B cell (primary cell): ENCODE data around the gene ARL5A. TPM values are rescaled to one million over a fixed set of nuclear protein-coding genes. Genes with fewer than 3 reads are reported as not detected.

ENCODE experiments used
- ATAC-seq: fragments of 200-7000 bp; cut with Tn5 transposase; one replicate; pipeline ENCODE4 v1.10.0; 2021; ENCODE audit warnings: low read depth, mild to moderate bottlenecking, moderate number of reproducible peaks, moderate library complexity
- CTCF ChIA-PET: fragments of 350-600 bp; sonication (Branson Sonifier 250); formaldehyde crosslinking; loops from one replicate; lab custom pipeline; 2021; ENCODE audit warnings: antibody characterized with exemption, inconsistent platforms; lab: Charles Lee
- POLR2A ChIA-PET: fragments of 350-600 bp; sonication (Branson Sonifier 250); formaldehyde crosslinking; loops from one replicate; lab custom pipeline; 2021; ENCODE audit warnings: antibody characterized with exemption; lab: Charles Lee
- DNase-seq: peaks from one replicate; pipeline ENCODE4 v3.0.0; 2013
- H2AFZ ChIP-seq: 2 replicates; pipeline ENCODE4 v1.6.1; 2012; ENCODE audit warnings: mild to moderate bottlenecking, low read depth, low read length; ENCODE audit not compliant: insufficient read depth, poor library complexity, severe bottlenecking
- H3K27ac ChIP-seq, 2 donors: 1 replicate in 1 of 2; 2 replicates in 1 of 2; pipeline ENCODE4 v1.5.1; 2012 to 2013; ENCODE audit warnings: low read length in 2 of 2, mild to moderate bottlenecking in 2 of 2, moderate library complexity in 1 of 2
- H3K27me3 ChIP-seq, 4 experiments: fragments of 200-600 bp in 1 of 4; sonication (generic) in 1 of 4; replicated peaks in 1 of 4; 1 replicate in 2 of 4; 2 replicates in 2 of 4; pipeline versions ENCODE4 v1.6.1 to v1.7.0; 2013 to 2016; ENCODE audit warnings: low read length in 3 of 4, mild to moderate bottlenecking in 2 of 4, mixed read lengths in 1 of 4, moderate library complexity in 1 of 4; ENCODE audit not compliant: insufficient read depth in 4 of 4, control insufficient read depth in 3 of 4; ENCODE audit errors: control extremely low read depth in 1 of 4
- H3K36me3 ChIP-seq, 2 experiments: replicated peaks in 1 of 2; 1 replicate in 1 of 2; 2 replicates in 1 of 2; pipeline versions ENCODE4 v1.6.1 to v1.7.1; 2013; ENCODE audit warnings: low read length in 1 of 2; ENCODE audit not compliant: insufficient read depth in 2 of 2, control insufficient read depth in 1 of 2; ENCODE audit errors: control extremely low read depth in 1 of 2, extremely low read depth in 1 of 2
- H3K4me1 ChIP-seq, 2 donors: fragments of 200-600 bp in 1 of 2; sonication (generic) in 1 of 2; 1 replicate in 1 of 2; 2 replicates in 1 of 2; pipeline versions ENCODE4 v1.5.1 to v1.6.1; 2013 to 2017; ENCODE audit warnings: low read length in 2 of 2; ENCODE audit not compliant: control insufficient read depth in 2 of 2, insufficient read depth in 2 of 2
- H3K4me2 ChIP-seq: replicated peaks from 2 replicates; pipeline ENCODE3; 2012; ENCODE audit warnings: mild to moderate bottlenecking, low read depth, low read length; ENCODE audit not compliant: poor library complexity, severe bottlenecking
- H3K4me3 ChIP-seq, 5 experiments: fragments of 200-600 bp in 1 of 5; sonication (generic) in 1 of 5; 1 replicate in 3 of 5; 2 replicates in 2 of 5; pipeline versions ENCODE4 v1.5.1 to v1.7.0; 2011 to 2016; ENCODE audit warnings: low read length in 4 of 5, mild to moderate bottlenecking in 4 of 5, low read depth in 2 of 5, control low read depth in 1 of 5, moderate library complexity in 1 of 5; ENCODE audit not compliant: insufficient read depth in 1 of 5; ENCODE audit errors: control extremely low read depth in 1 of 5, extremely low read depth in 1 of 5
- H3K79me2 ChIP-seq: fragments of 200-600 bp; sonication (generic); one replicate; pipeline ENCODE4 v1.6.0; 2016; ENCODE audit warnings: low read length; ENCODE audit not compliant: control insufficient read depth, insufficient read depth
- H3K9ac ChIP-seq: fragments of 200-600 bp; sonication (generic); 2 replicates; pipeline ENCODE4 v1.6.1; 2017; ENCODE audit warnings: mild to moderate bottlenecking, low read length, moderate library complexity
- H3K9me3 ChIP-seq, 3 donors: one replicate each; pipeline versions ENCODE4 v1.6.1 to v1.7.1; 2013; ENCODE audit warnings: low read length in 2 of 3; ENCODE audit not compliant: control insufficient read depth in 2 of 3, insufficient read depth in 1 of 3; ENCODE audit errors: control extremely low read depth in 1 of 3
- H4K20me1 ChIP-seq: 2 replicates; pipeline ENCODE4 v1.6.0; 2012; ENCODE audit warnings: mild to moderate bottlenecking, low read length; ENCODE audit not compliant: insufficient read depth, control insufficient read depth, poor library complexity, severe bottlenecking
- H3K27ac Mint-ChIP-seq: one replicate; pipeline ENCODE4 v1.8.0; 2021; ENCODE audit warnings: mixed read lengths
- H3K27me3 Mint-ChIP-seq: one replicate; pipeline ENCODE4 v1.8.0; 2021; ENCODE audit warnings: mixed read lengths
- H3K4me1 Mint-ChIP-seq: one replicate; pipeline ENCODE4 v1.8.0; 2021; ENCODE audit warnings: mixed read lengths
- H3K4me3 Mint-ChIP-seq: one replicate; pipeline ENCODE4 v1.8.0; 2021; ENCODE audit warnings: mixed read lengths
- H3K9me3 Mint-ChIP-seq: one replicate; pipeline ENCODE4 v1.8.0; 2022; ENCODE audit warnings: mixed read lengths; ENCODE audit not compliant: insufficient read depth
- EZH2 ChIP-seq: IDR thresholded peaks from 2 replicates; pipeline ENCODE4 v1.6.1; 2012; ENCODE audit warnings: borderline replicate concordance, low read depth, mild to moderate bottlenecking, moderate library complexity, low read length; ENCODE audit not compliant: insufficient read depth, poor library complexity, severe bottlenecking
- WGBS: methylation state at CpG from one replicate; pipeline ENCODE4 v1.1.5; 2013; ENCODE audit warnings: missing lambda C conversion rate; ENCODE audit not compliant: insufficient coverage; 5-methylcytosine and 5-hydroxymethylcytosine counted together
- intact Hi-C: fragments of 100-400 bp; cut with micrococcal nuclease; formaldehyde crosslinking; loops from one replicate; pipeline ENCODE4 v1.10.0; 2022
- polyA plus RNA-seq: library from polyadenylated mRNA; depleted of rRNA; stranded (reverse); fragments of >200 nt; gene quantifications from 2 replicates; pipeline ENCODE4 v1.2.3, GENCODE V29; 2012
- total RNA-seq, 2 donors: library from RNA; stranded (reverse); fragments of 120-200 nt in 1 of 2; gene quantifications; 1 replicate in 1 of 2; 2 replicates in 1 of 2; pipeline versions ENCODE4 v1.2.3 to v1.2.4, GENCODE V29; 2013 to 2022
- TF ChIP-seq, protein P1 (sequence below): fragments of 200-600 bp; IDR thresholded peaks from one replicate; pipeline ENCODE4 v1.8.0; 2022; ENCODE audit warnings: antibody characterized with exemption, mild to moderate bottlenecking

Gene ARL5A
- total and polyA plus RNA-seq, 2 donors (not counting 1 experiment from before 2014, with no cell fraction given) = 18.2 to 54.1 TPM

DNA sequence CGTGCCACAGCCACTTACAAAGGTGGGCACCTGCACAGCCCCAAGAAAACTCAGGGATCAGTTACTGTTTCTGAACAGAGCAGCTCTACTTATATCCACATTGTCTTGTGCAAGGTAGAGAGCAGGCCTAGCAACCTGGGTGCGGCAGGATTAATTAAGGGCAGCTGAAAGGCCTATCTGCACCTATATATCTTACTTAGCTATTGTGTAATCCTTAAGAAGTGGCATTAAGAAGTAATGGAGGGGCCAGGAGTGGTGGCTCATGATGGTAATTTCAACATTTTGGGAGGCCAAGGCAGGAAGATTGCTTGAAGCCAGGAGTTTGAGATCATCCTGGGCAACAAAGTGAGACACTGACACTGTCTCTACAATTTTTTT, 12.8 kb upstream of the ARL5A start:
- Histone ChIP-seq H3K4me1 (peaks cover 0 to 3% of the 10 kb centered on the region in 2 donors), H4K20me1 (no peaks in the 10 kb centered on the region), H3K9ac (no peak overlapping the region), H2AFZ (no peak overlapping the region), H3K9me3 (no peaks in the 10 kb centered on the region), H3K36me3 (no peaks in the 10 kb centered on the region), H3K27me3 (no peaks in the 10 kb centered on the region), H3K4me3 (no peak overlapping the region), H3K79me2 (no peaks in the 10 kb centered on the region), H3K4me2 (no peak overlapping the region), H3K27ac (no peak overlapping the region)
- CTCF ChIA-PET = interaction anchor here (0.9 kb wide), 1 partner anchor 158 kb away, joined by 3 read pairs; no protein-coding TSS in a partner anchor
- Mint-ChIP-seq H3K27me3 (no peaks in the 10 kb centered on the region), H3K9me3 (no peaks in the 10 kb centered on the region), H3K27ac (no peak overlapping the region), H3K4me3 (no peak overlapping the region), H3K4me1 (peaks cover 29% of the 10 kb centered on the region)
- WGBS = 92% methylated on average over 1 of the region's 2 CpGs
- TF ChIP-seq, protein P1, sequence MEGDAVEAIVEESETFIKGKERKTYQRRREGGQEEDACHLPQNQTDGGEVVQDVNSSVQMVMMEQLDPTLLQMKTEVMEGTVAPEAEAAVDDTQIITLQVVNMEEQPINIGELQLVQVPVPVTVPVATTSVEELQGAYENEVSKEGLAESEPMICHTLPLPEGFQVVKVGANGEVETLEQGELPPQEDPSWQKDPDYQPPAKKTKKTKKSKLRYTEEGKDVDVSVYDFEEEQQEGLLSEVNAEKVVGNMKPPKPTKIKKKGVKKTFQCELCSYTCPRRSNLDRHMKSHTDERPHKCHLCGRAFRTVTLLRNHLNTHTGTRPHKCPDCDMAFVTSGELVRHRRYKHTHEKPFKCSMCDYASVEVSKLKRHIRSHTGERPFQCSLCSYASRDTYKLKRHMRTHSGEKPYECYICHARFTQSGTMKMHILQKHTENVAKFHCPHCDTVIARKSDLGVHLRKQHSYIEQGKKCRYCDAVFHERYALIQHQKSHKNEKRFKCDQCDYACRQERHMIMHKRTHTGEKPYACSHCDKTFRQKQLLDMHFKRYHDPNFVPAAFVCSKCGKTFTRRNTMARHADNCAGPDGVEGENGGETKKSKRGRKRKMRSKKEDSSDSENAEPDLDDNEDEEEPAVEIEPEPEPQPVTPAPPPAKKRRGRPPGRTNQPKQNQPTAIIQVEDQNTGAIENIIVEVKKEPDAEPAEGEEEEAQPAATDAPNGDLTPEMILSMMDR = no peak
- TF ChIP-seq EZH2 = no peak
- DNase-seq (no peak), ATAC-seq (no peak)
- POLR2A ChIA-PET = no interaction called here
- intact Hi-C loops = no loop called here

DNA sequence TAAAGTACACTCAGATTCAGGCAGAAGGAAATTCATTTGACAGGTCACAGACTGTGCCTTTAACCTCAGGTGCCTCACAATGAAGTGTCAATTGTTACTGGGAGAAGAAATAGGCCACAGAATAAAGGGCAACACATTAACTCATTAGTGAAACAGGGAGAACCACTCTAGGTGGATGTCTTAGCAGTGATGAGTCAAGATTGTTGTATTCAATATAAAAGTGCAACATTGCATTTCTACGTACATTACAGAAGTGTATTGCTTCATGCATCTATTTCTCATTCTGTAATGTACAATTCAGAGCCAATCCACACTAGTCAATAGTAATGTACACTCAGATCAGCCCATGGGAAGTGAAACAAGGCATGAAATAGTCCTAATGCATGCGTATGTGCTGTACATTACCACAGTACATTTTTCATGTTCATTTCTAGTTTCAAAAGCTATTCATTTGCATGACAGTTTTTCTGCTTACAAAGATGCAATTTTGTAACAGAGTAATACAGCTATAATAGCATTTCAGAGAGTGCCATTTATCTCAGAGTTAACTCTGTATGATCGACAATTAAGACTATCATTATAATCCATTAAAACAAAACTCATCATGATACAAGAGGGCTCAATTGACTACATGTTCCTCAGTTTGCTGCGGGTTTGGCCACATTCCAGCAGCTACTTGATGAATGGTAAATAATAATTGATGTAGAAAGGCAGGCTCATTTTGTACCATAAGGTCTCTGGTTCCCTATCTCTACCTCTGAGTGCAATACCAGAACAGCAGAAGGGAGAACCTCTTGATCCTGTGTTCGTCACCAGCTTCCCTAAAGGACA, 12.2 kb upstream of the ARL5A start:
- CTCF ChIA-PET = interaction anchor here (0.9 kb wide), 1 partner anchor 158 kb away, joined by 3 read pairs; no protein-coding TSS in a partner anchor
- H3K27me3 ChIP-seq = no peaks in the 10 kb centered on the region
- H3K9ac ChIP-seq = no peak overlapping the region
- 100% methylated on average over 1 of the region's 5 CpGs for WGBS
- Mint-ChIP-seq H3K4me3 (no peak overlapping the region), H3K27ac (no peak overlapping the region), H3K9me3 (no peaks in the 10 kb centered on the region), H3K27me3 (no peaks in the 10 kb centered on the region), H3K4me1 (peaks cover 25% of the 10 kb centered on the region)
- DNase-seq = no peak
- H3K4me1 ChIP-seq = peaks cover 3 to 5% of the 10 kb centered on the region in 2 donors
- intact Hi-C loops = no loop called here
- H3K4me3 ChIP-seq = no peak overlapping the region
- peak overlapping the region; percentile 30 for H2AFZ ChIP-seq
- no peak overlapping the region for H3K4me2 ChIP-seq
- TF ChIP-seq EZH2 = no peak
- TF ChIP-seq, protein P1 = no peak
- H3K79me2 ChIP-seq = no peaks in the 10 kb centered on the region
- no peak for ATAC-seq
- H3K9me3 ChIP-seq = no peaks in the 10 kb centered on the region
- H3K27ac ChIP-seq = no peak overlapping the region
- no peaks in the 10 kb centered on the region for H4K20me1 ChIP-seq
- POLR2A ChIA-PET = no interaction called here
- no peaks in the 10 kb centered on the region for H3K36me3 ChIP-seq
